GM18508 (cell line): ENCODE results near the gene MIER2.
"Not testable (repeated sequence)": the region's sequence is repeated elsewhere in the genome, so short reads cannot be mapped to it uniquely, and the experiment has no call there.

ENCODE experiments used
- ATAC-seq: cut with Tn5 transposase; IDR thresholded peaks from one replicate; pipeline ENCODE4 v1.9.1; 2021; ENCODE audit warnings: moderate number of reproducible peaks; ENCODE audit not compliant: insufficient read depth, unreplicated experiment

Gene MIER2

DNA sequence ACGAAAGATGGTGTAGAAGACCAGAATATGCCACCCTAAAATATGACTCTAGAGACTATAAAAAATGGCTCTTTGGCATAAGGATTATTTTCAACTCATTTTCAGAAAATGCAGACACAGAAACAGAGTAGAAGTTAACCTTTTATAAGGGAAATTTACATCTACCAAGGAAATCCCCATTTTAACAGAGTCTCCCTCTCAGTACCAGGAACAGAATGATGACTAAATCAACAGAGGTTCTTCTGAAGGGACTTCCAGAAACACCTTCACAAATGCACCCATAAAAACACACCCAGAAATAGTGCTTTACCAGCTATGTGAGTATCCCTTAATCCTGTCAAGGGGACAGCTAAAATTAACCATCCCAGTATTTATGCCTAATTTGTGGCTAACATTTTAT, 82.5 kb downstream of the MIER2 start:
- no peak for ATAC-seq

DNA sequence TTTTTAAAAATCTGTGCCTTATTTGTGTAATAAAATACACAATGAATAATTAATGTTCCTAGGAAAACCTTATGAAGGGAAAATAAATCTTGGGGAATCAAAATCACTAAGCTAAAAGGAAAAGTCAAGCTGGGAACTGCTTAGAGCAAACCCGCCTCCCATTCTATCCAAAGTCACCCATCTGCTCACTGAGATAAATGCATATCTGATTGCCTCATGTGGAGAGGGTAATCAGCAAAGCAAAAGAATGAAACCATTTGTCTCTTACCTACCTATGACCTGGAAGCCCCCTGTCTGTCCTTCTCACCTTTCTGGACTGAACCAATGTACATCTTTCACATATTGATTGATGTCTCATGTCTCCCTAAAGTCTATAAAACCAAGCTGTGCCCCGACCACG, 87.8 kb downstream of the MIER2 start:
- not testable (repeated sequence) for ATAC-seq
